Smooth muscle cell (in vitro differentiated cells): ENCODE data around the gene TP53I13. TPM values are rescaled to one million over a fixed set of nuclear protein-coding genes. Genes with fewer than 3 reads are reported as not detected.
"Not testable (repeated sequence)": the region's sequence is repeated elsewhere in the genome, so short reads cannot be mapped to it uniquely, and the experiment has no call there.

Experiments used
- DNase-seq: peaks from one replicate; lab custom pipeline; 2025; ENCODE audit not compliant: unreplicated experiment; lab: John Stamatoyannopoulos, UW
- H2AFZ ChIP-seq: fragments of 200-600 bp; sonication (generic); 2 replicates; pipeline ENCODE4 v1.6.0; 2016; ENCODE audit warnings: antibody characterized with exemption, low read depth, mild to moderate bottlenecking
- H3F3A ChIP-seq: fragments of 200-600 bp; sonication (generic); 2 replicates; pipeline ENCODE4 v1.6.0; 2017; ENCODE audit warnings: antibody characterized with exemption, low read depth
- H3K27ac ChIP-seq: fragments of 200-600 bp; sonication (generic); 2 replicates; pipeline ENCODE4 v1.5.1; 2016; ENCODE audit warnings: low read depth, mild to moderate bottlenecking
- H3K27me3 ChIP-seq: fragments of 200-600 bp; sonication (generic); 2 replicates; pipeline ENCODE4 v1.6.1; 2016; ENCODE audit warnings: low read depth, mild to moderate bottlenecking
- H3K36me3 ChIP-seq: fragments of 200-600 bp; sonication (generic); 2 replicates; pipeline ENCODE4 v1.5.1; 2016; ENCODE audit warnings: low read depth
- H3K4me1 ChIP-seq: fragments of 200-600 bp; sonication (generic); 2 replicates; pipeline ENCODE4 v1.5.1; 2016; ENCODE audit warnings: low read depth
- H3K4me2 ChIP-seq: fragments of 200-600 bp; sonication (generic); 2 replicates; pipeline ENCODE4 v1.6.0; 2016; ENCODE audit warnings: mild to moderate bottlenecking
- H3K4me3 ChIP-seq: fragments of 200-600 bp; sonication (generic); 2 replicates; pipeline ENCODE4 v1.5.1; 2016; ENCODE audit warnings: mild to moderate bottlenecking
- H3K79me2 ChIP-seq: fragments of 200-600 bp; sonication (generic); 2 replicates; pipeline ENCODE4 v1.6.0; 2016; ENCODE audit warnings: low read depth, mild to moderate bottlenecking
- H3K9ac ChIP-seq: fragments of 200-600 bp; sonication (generic); 2 replicates; pipeline ENCODE4 v1.6.0; 2016; ENCODE audit warnings: low read depth
- H3K9me3 ChIP-seq: fragments of 200-600 bp; sonication (generic); replicated peaks from 2 replicates; pipeline ENCODE4 v1.5.1; 2016; ENCODE audit warnings: low read depth
- H4K20me1 ChIP-seq: fragments of 200-600 bp; sonication (generic); 2 replicates; pipeline ENCODE4 v1.6.0; 2016; ENCODE audit warnings: low read depth
- CTCF ChIP-seq: fragments of 200-600 bp; sonication (generic); IDR thresholded peaks from 2 replicates; pipeline ENCODE4 v1.5.1; 2017; ENCODE audit warnings: borderline replicate concordance, mild to moderate bottlenecking, antibody characterized with exemption; ENCODE audit not compliant: insufficient read depth, poor library complexity, severe bottlenecking
- WGBS: methylation state at CpG from one replicate; pipeline ENCODE4 v1.1.7; 2016; ENCODE audit warnings: low lambda C conversion rate; 5-methylcytosine and 5-hydroxymethylcytosine counted together
- polyA plus RNA-seq: library from polyadenylated mRNA; unstranded; fragments of >200 nt; fragmentation: Nextera tagmentation; extraction: Ambion mirVana; gene quantifications from 2 replicates; pipeline ENCODE4 v1.2.1, GENCODE V29; 2016
- total RNA-seq: library from RNA; depleted of rRNA; stranded (reverse); fragments of >200 nt; gene quantifications from 2 replicates; pipeline ENCODE4 v1.2.3, GENCODE V29; 2014

The TP53I13 gene
- total and polyA plus RNA-seq, 2 experiments from 2014 or later = 50.7 to 105 TPM

GRCh38 chr17:29549177-29549923 lies 19.2 kb upstream of the TP53I13 start:
- Histone ChIP-seq H3K27ac (no peak overlapping the region), H3F3A (peaks cover 4% of the 10 kb centered on the region)
- no peak for DNase-seq

DNA sequence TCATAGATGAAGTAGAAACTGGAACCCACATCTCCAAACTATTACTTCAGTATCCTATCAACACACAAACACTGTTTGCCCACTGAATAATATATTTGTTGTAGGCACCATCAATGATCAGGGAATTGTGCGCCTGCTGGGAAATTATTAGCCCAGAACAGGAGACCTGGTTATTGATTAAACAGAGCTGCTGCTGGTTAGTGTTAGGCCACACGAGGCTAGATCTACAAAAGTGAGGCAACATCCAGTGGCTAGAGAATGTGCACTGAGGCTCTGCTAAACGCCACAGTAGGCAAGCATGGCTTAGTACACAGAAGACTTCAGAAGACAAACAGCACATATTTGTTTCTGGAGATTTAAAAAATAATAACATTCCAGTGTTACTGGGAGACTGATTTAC lies 12.7 kb upstream of the TP53I13 start:
- WGBS = 88% methylated on average over 3 of the region's 3 CpGs
- Histone ChIP-seq H3K27me3 (no peaks in the 10 kb centered on the region), H3F3A (no peaks in the 10 kb centered on the region), H3K27ac (no peak overlapping the region), H3K4me2 (no peak overlapping the region), H3K79me2 (no peaks in the 10 kb centered on the region), H3K9ac (no peak overlapping the region), H3K36me3 (no peaks in the 10 kb centered on the region), H3K9me3 (no peaks in the 10 kb centered on the region), H2AFZ (no peak overlapping the region), H4K20me1 (peaks cover 5% of the 10 kb centered on the region), H3K4me1 (no peaks in the 10 kb centered on the region), H3K4me3 (no peak overlapping the region)
- no peak for TF ChIP-seq CTCF
- DNase-seq = no peak

More at GRCh38 chr17:29549177-29549923, 19.2 kb upstream of the TP53I13 start:
- Histone ChIP-seq H3K27me3 (no peaks in the 10 kb centered on the region), H3K9ac (no peak overlapping the region), H4K20me1 (peaks cover 38% of the 10 kb centered on the region), H3K4me1 (no peaks in the 10 kb centered on the region), H3K4me3 (no peak overlapping the region), H3K79me2 (no peaks in the 10 kb centered on the region), H2AFZ (no peak overlapping the region), H3K36me3 (no peaks in the 10 kb centered on the region), H3K4me2 (no peak overlapping the region), H3K9me3 (no peaks in the 10 kb centered on the region)
- TF ChIP-seq CTCF = no peak
- 86% methylated on average over 5 of the region's 5 CpGs for WGBS

- 85% methylated on average over 1 of the region's 1 CpG for WGBS
- Histone ChIP-seq H3F3A (no peaks in the 10 kb centered on the region), H3K27ac (no peak overlapping the region), H3K4me1 (no peaks in the 10 kb centered on the region), H3K4me3 (no peak overlapping the region), H4K20me1 (no peaks in the 10 kb centered on the region), H3K4me2 (no peak overlapping the region), H3K9ac (no peak overlapping the region), H3K27me3 (no peaks in the 10 kb centered on the region), H3K9me3 (no peaks in the 10 kb centered on the region), H2AFZ (no peak overlapping the region), H3K79me2 (no peaks in the 10 kb centered on the region), H3K36me3 (no peaks in the 10 kb centered on the region)
- no peak for TF ChIP-seq CTCF
- DNase-seq = no peak
Observed at GRCh38 chr17:29557085-29557738, 11.3 kb upstream of the TP53I13 start.

DNA sequence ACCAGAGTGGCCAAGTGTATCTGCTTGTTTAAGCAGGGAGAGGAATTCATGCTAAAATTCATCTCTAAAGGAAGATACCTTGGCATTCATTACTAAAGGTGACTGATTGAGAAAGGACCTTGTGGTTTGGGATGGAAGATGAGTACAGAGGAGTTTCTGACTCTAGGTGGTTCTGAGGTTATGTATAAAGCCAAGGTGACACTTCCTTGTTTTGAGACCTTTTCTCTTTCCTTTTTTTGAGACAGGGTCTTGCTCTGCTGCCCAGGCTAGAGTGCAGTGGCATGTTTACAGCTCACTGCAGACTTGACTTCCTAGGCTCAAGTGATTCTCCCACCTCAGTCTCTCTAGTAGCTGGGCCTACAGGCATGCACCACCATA lies 10.8 kb upstream of the TP53I13 start:
- no peak for TF ChIP-seq CTCF
- Histone ChIP-seq H3K27me3 (no peaks in the 10 kb centered on the region), H3K4me2 (no peak overlapping the region), H3K9me3 (no peaks in the 10 kb centered on the region), H3K9ac (no peak overlapping the region), H4K20me1 (no peaks in the 10 kb centered on the region), H3K4me3 (no peak overlapping the region), H3K79me2 (no peaks in the 10 kb centered on the region), H3K4me1 (no peaks in the 10 kb centered on the region), H2AFZ (no peak overlapping the region), H3F3A (no peaks in the 10 kb centered on the region), H3K27ac (no peak overlapping the region), H3K36me3 (no peaks in the 10 kb centered on the region)
- no peak for DNase-seq

DNA sequence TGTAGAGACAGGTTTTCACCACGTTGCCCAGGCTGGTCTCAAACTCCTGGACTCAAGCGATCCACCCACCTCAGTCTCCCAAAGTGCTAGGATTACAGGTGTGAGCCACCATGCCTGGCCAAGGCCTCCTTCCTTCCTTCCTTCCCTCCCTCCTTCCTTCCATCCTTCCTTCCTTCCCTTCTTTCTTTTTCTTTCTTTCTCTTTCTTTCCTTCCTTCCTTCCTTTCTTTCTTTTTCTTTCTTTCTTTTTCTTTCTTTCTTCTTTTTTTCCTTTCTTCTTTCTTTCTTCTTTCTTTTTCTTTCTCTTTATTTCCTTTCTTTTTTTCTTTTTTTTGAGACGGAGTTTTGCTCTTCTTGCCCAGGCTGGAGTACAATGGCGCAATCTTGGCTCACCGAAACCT lies 10.4 kb upstream of the TP53I13 start:
- DNase-seq, H3K79me2 ChIP-seq, H3K4me3 ChIP-seq, H3K9me3 ChIP-seq, H3K27ac ChIP-seq, H3K4me1 ChIP-seq, H3K36me3 ChIP-seq, H2AFZ ChIP-seq, H3K9ac ChIP-seq, H3K27me3 ChIP-seq, H3F3A ChIP-seq, H3K4me2 ChIP-seq, H4K20me1 ChIP-seq: not testable (repeated sequence)
- 91% methylated on average over 5 of the region's 5 CpGs for WGBS
